K562 (cell line): Measurements from ENCODE around the gene LPIN3. TPM values are rescaled to one million over a fixed set of nuclear protein-coding genes. Genes with fewer than 3 reads are reported as not detected.

Experiments
- ATAC-seq: fragments of 200-7000 bp; cut with Tn5 transposase; 3 replicates; pipeline ENCODE4 v1.9.1; 2020; ENCODE audit warnings: moderate library complexity
- BruUV-seq: library from RNA; stranded (reverse); fragments of 400-500 nt; replicated peaks from 2 replicates; lab custom pipeline; 2021; lab: Mats Ljungman, UMichigan
- CTCF ChIA-PET: fragments of 300-600 bp; formaldehyde crosslinking; extraction: SDS; loops from one replicate; lab custom pipeline; 2021; ENCODE audit warnings: low intra/inter-chr PET ratio; lab: Yijun Ruan, JAX
- POLR2A ChIA-PET: fragments of 300-600, 350-650 bp; sonication (Branson Sonifier 250); formaldehyde crosslinking; extraction: SDS; loops from one replicate; lab custom pipeline; 2021; ENCODE audit warnings: antibody characterized with exemption, inconsistent platforms; lab: Yijun Ruan, JAX
- DNase-seq, 4 experiments: peaks; one replicate each; pipeline versions ENCODE4 v3.0.0 to v3.0.0-alpha.2; 2011 to 2018; ENCODE audit warnings: low spot score in 3 of 4, mixed read lengths in 3 of 4; ENCODE audit errors: extremely low read depth in 1 of 4
- FAIRE-seq: peaks from 2 replicates; lab custom pipeline; 2011; peaks lifted over from hg19 to GRCh38; lab: Jason Lieb, UNC
- H2AFZ ChIP-seq: 2 replicates; pipeline ENCODE4 v1.6.0; 2011; ENCODE audit warnings: low read depth, low read length, control low read depth, inconsistent platforms
- H3K27ac ChIP-seq: fragments of 200-600 bp; 3 replicates; pipeline ENCODE4 v1.8.0; 2011; ENCODE audit warnings: low read depth, mild to moderate bottlenecking, control low read depth, inconsistent platforms, low read length, moderate library complexity, mixed read lengths; ENCODE audit errors: extremely low read depth
- H3K27me3 ChIP-seq, 2 experiments: fragments of 300-600 bp in 1 of 2; 2 replicates in 1 of 2; 3 replicates in 1 of 2; pipeline versions ENCODE4 v1.6.0 to v1.8.0; 2011; ENCODE audit warnings: inconsistent platforms in 2 of 2, low read length in 2 of 2, mild to moderate bottlenecking in 1 of 2, mixed read lengths in 1 of 2, moderate library complexity in 1 of 2; ENCODE audit not compliant: control insufficient read depth in 2 of 2, insufficient read depth in 2 of 2
- H3K36me3 ChIP-seq: fragments of 300-600 bp; 3 replicates; pipeline ENCODE4 v1.8.0; 2011; ENCODE audit warnings: mild to moderate bottlenecking, low read length, inconsistent platforms; ENCODE audit not compliant: control insufficient read depth, insufficient read depth
- H3K4me1 ChIP-seq, 2 experiments: fragments of 200-600 bp in 1 of 2; replicated peaks in 1 of 2; 2 replicates in 1 of 2; 3 replicates in 1 of 2; pipeline versions ENCODE4 v1.5.1 to v1.8.0; 2011; ENCODE audit warnings: inconsistent platforms in 2 of 2, low read length in 2 of 2, mild to moderate bottlenecking in 1 of 2, mixed read lengths in 1 of 2, moderate library complexity in 1 of 2; ENCODE audit not compliant: control insufficient read depth in 2 of 2, insufficient read depth in 2 of 2
- H3K4me2 ChIP-seq: 2 replicates; pipeline ENCODE4 v1.6.1; 2011; ENCODE audit warnings: low read length, control low read depth, inconsistent platforms, mixed read lengths; ENCODE audit not compliant: insufficient read depth
- H3K4me3 ChIP-seq: fragments of 200-600 bp; sonication (generic), shearing (Covaris generic); 2 replicates; pipeline ENCODE4 v1.5.1; 2016; ENCODE audit warnings: control low read depth, inconsistent platforms
- H3K79me2 ChIP-seq: fragments of 200-600 bp; 3 replicates; pipeline ENCODE4 v1.8.0; 2011; ENCODE audit warnings: low read length, inconsistent platforms; ENCODE audit not compliant: control insufficient read depth, insufficient read depth
- H3K9ac ChIP-seq, 2 experiments: 2 replicates each; pipeline versions ENCODE4 v1.6.0 to v1.6.1; 2011; ENCODE audit warnings: low read depth in 2 of 2, low read length in 2 of 2, control low read depth in 1 of 2, inconsistent platforms in 1 of 2, mild to moderate bottlenecking in 1 of 2, mixed read lengths in 1 of 2; ENCODE audit not compliant: insufficient read depth in 1 of 2
- H3K9me1 ChIP-seq: one replicate; pipeline ENCODE4 v1.6.0; 2011; ENCODE audit warnings: inconsistent platforms, mild to moderate bottlenecking, low read length, moderate library complexity; ENCODE audit not compliant: control insufficient read depth, insufficient read depth
- H3K9me3 ChIP-seq: replicated peaks from 2 replicates; pipeline ENCODE4 v1.5.1; 2011; ENCODE audit warnings: low read depth, low read length, inconsistent platforms; ENCODE audit not compliant: control insufficient read depth, insufficient read depth
- H4K20me1 ChIP-seq: replicated peaks from 2 replicates; pipeline ENCODE4 v1.6.1; 2011; ENCODE audit warnings: low read length, inconsistent platforms, mixed read lengths; ENCODE audit not compliant: control insufficient read depth, insufficient read depth
- ARID4B ChIP-seq: sonication (generic); formaldehyde crosslinking; IDR thresholded peaks from 2 replicates; pipeline ENCODE4 v1.8.0; 2022; ENCODE audit warnings: mild to moderate bottlenecking, missing genetic modification reagents
- ARNT ChIP-seq, 2 experiments: fragments of 450-650 bp; IDR thresholded peaks; 2 replicates each; pipeline ENCODE4 v1.6.1; 2016; ENCODE audit warnings: mild to moderate bottlenecking in 1 of 2
- CSDE1 ChIP-seq, 2 experiments: fragments of 450-650 bp; IDR thresholded peaks; 2 replicates each; pipeline ENCODE4 v1.6.1; 2016; ENCODE audit warnings: mild to moderate bottlenecking in 1 of 2
- EZH2 ChIP-seq: IDR thresholded peaks from 2 replicates; pipeline ENCODE4 v1.6.1; 2012; ENCODE audit warnings: low read depth, mild to moderate bottlenecking, inconsistent platforms, low read length, borderline replicate concordance
- JUN ChIP-seq, 2 experiments: sonication (generic) in 1 of 2; formaldehyde crosslinking in 1 of 2; IDR thresholded peaks; 2 replicates each; pipeline versions ENCODE4 v1.6.1 to v1.8.0; 2012 to 2022; ENCODE audit warnings: borderline replicate concordance in 2 of 2, mild to moderate bottlenecking in 2 of 2, improper control_type of control experiment in 1 of 2, low read depth in 1 of 2, low read length in 1 of 2, missing genetic modification reagents in 1 of 2
- ZNF232 ChIP-seq: sonication (generic); formaldehyde crosslinking; IDR thresholded peaks from 2 replicates; pipeline ENCODE4 v1.8.0; 2022; ENCODE audit warnings: mild to moderate bottlenecking, missing genetic modification reagents
- ZNF398 ChIP-seq: fragments of 250-450 bp; sonication (Bioruptor Pico); IDR thresholded peaks from 2 replicates; pipeline ENCODE4 v1.8.0; 2021; ENCODE audit warnings: moderate library complexity, mild to moderate bottlenecking, inconsistent platforms
- ZNF436 ChIP-seq: fragments of 250-450, 450-650 bp; sonication (Bioruptor Pico); formaldehyde crosslinking; IDR thresholded peaks from 2 replicates; pipeline ENCODE4 v1.7.0; 2020; ENCODE audit warnings: mild to moderate bottlenecking
- ZNF584 ChIP-seq: fragments of 200-800 bp; sonication (Bioruptor generic); IDR thresholded peaks from 2 replicates; pipeline ENCODE4 v1.6.1; 2016; ENCODE audit warnings: low read depth, mild to moderate bottlenecking, missing genetic modification characterization, missing compliant biosample characterization
- WGBS: fragments of 100-300 bp; shearing (Covaris generic); methylation state at CpG from one replicate; pipeline ENCODE4 v1.1.6; 2016; ENCODE audit warnings: low coverage, mixed read lengths; ENCODE audit not compliant: insufficient coverage; ENCODE audit errors: missing lambda C conversion rate; 5-methylcytosine and 5-hydroxymethylcytosine counted together
- in situ Hi-C: fragments of 300-500 bp; cut with MboI; formaldehyde crosslinking; loops from 4 replicates; pipeline ENCODE4 v1.15.0; 2018; ENCODE audit warnings: inconsistent platforms, mixed read lengths
- intact Hi-C: fragments of 100-400 bp; cut with micrococcal nuclease; formaldehyde crosslinking; loops from 2 replicates; pipeline ENCODE4 v1.14.2; 2022
- polyA plus RNA-seq, 8 experiments: library from polyadenylated mRNA; depleted of rRNA in 4 of 8; stranded (reverse) in 5 of 8; unstranded in 3 of 8; fragments of >200 nt; fragmentation: Nextera tagmentation in 2 of 8; fragmentation: Illumina TruSeq in 1 of 8; extraction: Ambion mirVana in 2 of 8; extraction: Trizol in 1 of 8; gene quantifications; 2 replicates each; pipeline versions ENCODE4 v1.2.1 to v1.2.3, GENCODE V29; 2011 to 2014; ENCODE audit warnings: inconsistent platforms in 1 of 8, missing spikeins in 1 of 8
- total RNA-seq, 7 experiments: library from RNA; depleted of rRNA in 6 of 7; stranded (reverse); fragments of >200 nt in 6 of 7; fragmentation: Illumina TruSeq in 2 of 7; extraction: Trizol in 2 of 7; gene quantifications; 2 replicates each; pipeline versions ENCODE4 v1.2.1 to v1.2.3, GENCODE V29; 2011 to 2021; ENCODE audit warnings: low replicate concordance in 1 of 7
- TF ChIP-seq, protein P1 (sequence below): fragments of 250-450 bp; sonication (Bioruptor Pico); IDR thresholded peaks from 2 replicates; pipeline ENCODE4 v1.4.0; 2020

The LPIN3 gene
- total and polyA plus RNA-seq, 9 of the 15 experiments (the other 6 are each of a cell fraction or from before 2014, with no cell fraction given) = 2.2 to 10.4 (median 5.9) TPM

DNA sequence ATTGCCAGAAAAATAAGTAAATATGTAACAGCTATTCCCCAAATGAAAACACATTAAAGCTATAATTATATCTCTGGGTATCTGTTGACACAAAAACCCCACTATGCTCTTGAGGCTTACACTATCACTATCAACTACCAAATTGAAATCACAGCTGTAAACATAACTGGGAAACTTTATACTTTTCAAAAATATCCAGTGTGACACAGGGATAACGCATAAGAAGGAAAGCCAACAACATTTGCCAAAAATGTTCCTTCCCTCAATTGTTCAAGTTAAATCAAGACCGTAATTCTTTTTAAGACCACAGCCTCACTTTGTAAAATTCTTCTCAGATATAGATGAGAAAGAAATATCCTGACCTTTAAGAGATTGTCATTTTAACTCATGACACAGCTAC is 26.2 kb upstream of the LPIN3 start:
- DNase-seq (no peak), FAIRE-seq (no peak), ATAC-seq (no peak)
- no peaks in the 10 kb centered on the region for H3K9me1 ChIP-seq
- CTCF ChIA-PET = no interaction called here
- POLR2A ChIA-PET = interaction anchor here (1.6 kb wide), 1 partner anchor 13 kb away, joined by 4 read pairs; no protein-coding TSS in a partner anchor
- in situ Hi-C loops = no loop called here
- no peaks in the 10 kb centered on the region for H3K9me3 ChIP-seq
- peaks cover 36% of the 10 kb centered on the region for H3K79me2 ChIP-seq
- H3K4me2 ChIP-seq = no peak overlapping the region
- no peaks in the 10 kb centered on the region for H4K20me1 ChIP-seq
- H3K36me3 ChIP-seq = peaks cover 5% of the 10 kb centered on the region; the same call in 1 of the 3 replicates
- intact Hi-C loops = no loop called here
- peaks cover 7 to 27% of the 10 kb centered on the region in 2 experiments; a peak in 4 of 5 replicates for H3K4me1 ChIP-seq
- no peak overlapping the region for H3K4me3 ChIP-seq
- H3K9ac ChIP-seq = no peak overlapping the region
- TF ChIP-seq ZNF232 (CRISPR knock-in tag) = no peak
- no peak for TF ChIP-seq ZNF398 (CRISPR knock-in tag)
- TF ChIP-seq CSDE1 (IDR thresholded peaks at IDR 0.05) = no peak
- TF ChIP-seq, protein P1, sequence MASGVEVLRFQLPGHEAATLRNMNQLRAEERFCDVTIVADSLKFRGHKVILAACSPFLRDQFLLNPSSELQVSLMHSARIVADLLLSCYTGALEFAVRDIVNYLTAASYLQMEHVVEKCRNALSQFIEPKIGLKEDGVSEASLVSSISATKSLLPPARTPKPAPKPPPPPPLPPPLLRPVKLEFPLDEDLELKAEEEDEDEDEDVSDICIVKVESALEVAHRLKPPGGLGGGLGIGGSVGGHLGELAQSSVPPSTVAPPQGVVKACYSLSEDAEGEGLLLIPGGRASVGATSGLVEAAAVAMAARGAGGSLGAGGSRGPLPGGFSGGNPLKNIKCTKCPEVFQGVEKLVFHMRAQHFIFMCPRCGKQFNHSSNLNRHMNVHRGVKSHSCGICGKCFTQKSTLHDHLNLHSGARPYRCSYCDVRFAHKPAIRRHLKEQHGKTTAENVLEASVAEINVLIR (CRISPR knock-in tag) = no peak
- TF ChIP-seq ARNT (IDR thresholded peaks at IDR 0.05) = no peak
- no peak for TF ChIP-seq ZNF584 (CRISPR knock-in tag)
- TF ChIP-seq ZNF436 (CRISPR knock-in tag) = no peak
- TF ChIP-seq EZH2 = no peak
- TF ChIP-seq JUN (IDR thresholded peaks at IDR 0.05; ENCODE audit: borderline replicate concordance, low read depth, low read length) = no peak
- no peak for TF ChIP-seq JUN (CRISPR knock-in tag; IDR thresholded peaks at IDR 0.05; ENCODE audit: borderline replicate concordance)
- no peak for TF ChIP-seq ARID4B (CRISPR knock-in tag)
- H2AFZ ChIP-seq = no peak overlapping the region
- H3K27ac ChIP-seq = no peak overlapping the region
- no TSS peak for BruUV-seq
- WGBS = 80% methylated on average over 2 of the region's 2 CpGs
- H3K27me3 ChIP-seq = no peaks in the 10 kb centered on the region
